ENCODE results near the gene COX7A2.

COX7A2 gene

GRCh38 chr6:75268121-75268987, 24.8 kb upstream of the COX7A2 start:
- DNase-seq (ENCODE audit: low read depth): no peak

- no peak for DNase-seq (ENCODE audit: low read depth)
Measured at GRCh38 chr6:75267461-75267860, 23.9 kb upstream of the COX7A2 start.

- no peak for DNase-seq (ENCODE audit: low read depth)
Measured at GRCh38 chr6:75266716-75267291, 23.2 kb upstream of the COX7A2 start.

GRCh38 chr6:75263401-75263750, 19.8 kb upstream of the COX7A2 start:
- DNase-seq (ENCODE audit: low read depth): no peak

GRCh38 chr6:75262716-75263400, 19.3 kb upstream of the COX7A2 start:
- no peak for DNase-seq (ENCODE audit: low read depth)

- DNase-seq (ENCODE audit: low read depth): no peak
Measured at GRCh38 chr6:75261299-75261698, 17.7 kb upstream of the COX7A2 start.

- DNase-seq (ENCODE audit: low read depth): no peak
Measured at GRCh38 chr6:75257343-75258087, 13.9 kb upstream of the COX7A2 start.

GRCh38 chr6:75250552-75250951, 7.0 kb upstream of the COX7A2 start:
- DNase-seq (ENCODE audit: low read depth): no peak

- DNase-seq (ENCODE audit: low read depth): no peak
Measured at GRCh38 chr6:75249837-75250236, 6.2 kb upstream of the COX7A2 start.

GRCh38 chr6:75246386-75246785, 2.8 kb upstream of the COX7A2 start:
- no peak for DNase-seq (ENCODE audit: low read depth)

GRCh38 chr6:75244063-75244584, 523 bp upstream of the COX7A2 start:
- DNase-seq (ENCODE audit: low read depth): no peak

- DNase-seq (ENCODE audit: low read depth): no peak
Measured at GRCh38 chr6:75236630-75237029, 7.0 kb downstream of the COX7A2 start.

GRCh38 chr6:75235271-75235670, 8.3 kb downstream of the COX7A2 start:
- no peak for DNase-seq (ENCODE audit: low read depth)

GRCh38 chr6:75234126-75234865, 9.3 kb downstream of the COX7A2 start:
- no peak for DNase-seq (ENCODE audit: low read depth)

- no peak for DNase-seq (ENCODE audit: low read depth)
Measured at GRCh38 chr6:75233092-75233615, 10.4 kb downstream of the COX7A2 start.

- peak; percentile 33 for DNase-seq (ENCODE audit: low read depth)
Measured at GRCh38 chr6:75230484-75231325, 12.9 kb downstream of the COX7A2 start.

GRCh38 chr6:75224303-75224926, 19.2 kb downstream of the COX7A2 start:
- no peak for DNase-seq (ENCODE audit: low read depth)

- DNase-seq (ENCODE audit: low read depth): no peak
Measured at GRCh38 chr6:75223428-75223827, 20.2 kb downstream of the COX7A2 start.

GRCh38 chr6:75222261-75222660, 21.3 kb downstream of the COX7A2 start:
- DNase-seq (ENCODE audit: low read depth): no peak

GRCh38 chr6:75221116-75221515, 22.5 kb downstream of the COX7A2 start:
- DNase-seq (ENCODE audit: low read depth): no peak

Measured in GM04503 (cell line).